Activated T-cell treated with anti-CD3 and anti-CD28 coated beads, Interleukin-2, amount 50 U/mL, for 48 hours (primary cell): ENCODE measurements around the gene KSR1.
"Not testable (repeated sequence)": the region's sequence is repeated elsewhere in the genome, so short reads cannot be mapped to it uniquely, and the experiment has no call there.

Source experiments
- DNase-seq, 2 experiments: peaks; one replicate each; pipeline ENCODE4 v3.0.0-alpha.2; 2020

The KSR1 gene

DNA sequence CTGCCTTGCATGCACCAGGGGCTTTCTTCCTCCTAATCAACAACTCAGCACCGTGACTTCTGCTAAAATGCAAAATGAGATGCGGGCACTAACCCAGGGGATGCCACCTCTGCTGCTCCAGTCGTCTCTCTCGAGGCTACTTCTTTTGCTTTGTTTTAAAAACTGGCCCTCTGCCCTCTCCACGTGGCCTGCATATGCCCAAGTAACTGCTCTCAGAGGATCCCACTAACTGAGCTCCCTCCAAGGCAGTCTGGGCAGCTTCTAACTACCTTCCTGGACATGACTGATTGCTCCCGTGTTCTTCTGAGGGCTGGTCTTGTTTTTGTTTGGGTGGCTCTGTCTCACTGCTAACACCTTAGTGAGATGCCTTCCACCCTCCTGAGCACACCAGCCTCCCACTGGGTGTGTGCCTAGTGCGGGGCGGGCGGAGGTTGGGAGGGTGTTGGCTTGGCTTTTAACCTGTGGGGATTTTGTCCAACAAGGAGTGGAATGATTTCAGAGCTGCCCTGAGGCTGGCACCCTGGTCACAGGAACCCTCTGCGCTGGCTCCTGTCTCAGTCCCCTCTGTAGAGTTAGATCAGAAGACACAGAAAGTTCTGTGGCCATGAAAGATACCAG, 165.8 kb downstream of the KSR1 start:
- DNase-seq: no peak

DNA sequence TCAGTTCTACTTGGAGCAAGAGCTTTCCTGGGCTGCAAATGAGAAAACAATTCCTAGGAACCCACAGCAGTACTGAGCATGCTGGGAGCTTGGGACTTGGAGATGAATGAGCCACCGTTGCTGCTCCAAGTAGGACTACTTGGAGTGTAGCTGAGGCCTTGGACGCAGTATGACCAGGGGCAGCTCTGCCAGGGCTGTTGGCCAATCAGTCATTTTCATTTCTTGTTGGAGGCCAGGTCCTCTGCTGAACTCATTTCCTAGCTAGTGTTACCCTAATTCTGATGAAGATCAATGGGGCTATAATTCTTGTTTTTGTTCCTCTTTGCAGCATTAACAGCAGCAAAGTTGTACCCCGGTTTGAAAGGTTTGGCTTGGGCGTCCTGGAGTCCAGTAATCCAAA, 166.7 kb downstream of the KSR1 start:
- DNase-seq: no peak

DNA sequence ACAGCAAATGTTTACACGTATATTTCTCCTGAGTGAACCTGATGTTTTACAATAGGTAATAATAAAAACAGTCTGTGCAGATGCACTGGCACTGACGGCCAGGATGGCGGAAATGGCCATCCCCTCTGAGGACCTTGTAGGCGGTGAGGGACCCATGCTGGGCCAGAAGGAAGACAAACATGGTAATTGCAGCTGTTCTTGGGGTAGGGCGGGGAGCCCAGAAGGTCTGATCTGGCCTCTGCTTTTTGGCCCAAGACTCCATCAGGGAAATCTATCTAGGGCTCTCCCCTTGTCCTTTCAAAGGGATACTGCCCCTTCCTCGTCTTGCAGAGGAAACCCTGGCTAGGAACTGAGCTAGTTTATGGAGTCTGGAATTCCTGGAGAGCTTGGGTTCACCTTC, 167.4 kb downstream of the KSR1 start:
- no peak for DNase-seq

DNA sequence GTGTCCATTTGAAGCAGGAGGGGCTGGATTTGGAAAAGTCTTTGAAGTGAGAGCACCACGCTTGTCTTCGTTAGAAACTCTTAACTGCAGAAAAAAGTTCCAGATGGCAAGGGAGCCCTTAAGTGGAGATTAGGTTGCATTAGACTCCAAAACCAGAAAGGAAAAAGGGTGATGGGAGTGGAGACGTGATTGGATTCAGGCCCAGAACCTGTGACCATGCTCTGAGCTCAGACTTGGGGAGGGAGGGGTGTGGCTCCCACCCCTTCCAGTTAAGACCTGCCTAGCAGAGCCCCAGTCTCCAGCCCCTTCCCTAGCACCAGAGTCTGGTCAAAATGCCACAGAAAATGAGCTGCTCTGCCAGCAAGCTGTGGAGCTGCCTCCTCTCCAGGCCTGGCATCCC, 168.3 kb downstream of the KSR1 start:
- DNase-seq: no peak

DNA sequence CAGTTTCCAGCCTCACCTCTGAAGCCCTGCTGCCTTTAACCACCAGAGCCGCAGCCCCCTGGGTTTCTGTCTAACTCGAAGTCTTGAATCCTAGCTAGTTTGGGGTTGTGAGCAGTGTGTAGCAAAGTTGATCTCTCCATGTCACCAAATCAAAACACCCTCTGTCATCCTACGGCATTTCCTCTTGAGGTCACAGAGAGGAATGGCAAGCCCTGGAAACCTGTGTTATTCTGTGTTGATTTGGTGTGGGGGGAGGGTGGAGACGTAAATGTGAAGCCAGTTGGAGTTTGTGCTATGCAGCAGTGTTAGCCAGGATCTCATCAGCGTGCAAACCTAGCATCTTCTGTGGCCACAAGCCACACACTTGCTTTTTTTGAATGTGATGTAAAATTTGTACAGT, 169.6 kb downstream of the KSR1 start:
- DNase-seq: no peak

DNA sequence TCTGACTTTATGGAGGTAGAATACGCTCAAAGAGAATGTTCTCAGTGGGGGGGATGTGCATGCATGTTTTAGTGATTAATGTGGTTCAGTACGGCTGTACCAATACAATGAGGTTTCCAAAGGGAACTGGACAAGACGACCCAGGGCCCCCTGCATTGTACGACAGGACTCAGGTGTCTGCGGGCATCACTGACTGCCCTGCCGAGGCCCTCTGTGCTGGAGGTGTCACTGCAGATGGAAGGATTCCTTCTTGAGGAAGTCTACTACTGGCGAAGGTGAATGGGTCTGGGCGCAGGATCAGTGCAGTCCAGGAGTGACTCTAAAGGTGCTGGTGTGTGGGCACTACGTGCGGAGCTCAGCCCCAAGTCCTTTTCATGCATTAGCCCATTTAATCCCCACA, 171.3 kb downstream of the KSR1 start:
- DNase-seq: no peak

DNA sequence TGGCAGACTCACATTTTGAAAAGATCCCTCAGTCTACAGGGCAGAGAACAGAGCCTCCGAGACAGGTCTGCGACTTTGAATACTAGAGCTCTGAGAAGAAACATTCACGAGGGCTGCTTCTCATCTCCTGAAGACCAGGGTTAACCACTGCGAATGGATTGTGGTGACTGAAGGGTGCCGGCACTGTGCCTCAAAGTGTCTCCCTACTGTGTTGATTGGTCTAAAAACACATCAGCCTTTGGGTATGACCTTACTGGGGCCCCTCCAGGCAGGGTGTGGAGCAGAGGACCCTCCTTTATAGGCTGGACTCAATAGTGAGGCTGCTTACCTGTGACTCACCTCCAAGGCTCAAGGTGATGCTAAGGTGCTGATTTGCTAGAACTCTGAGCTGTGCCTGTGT, 172.1 kb downstream of the KSR1 start:
- DNase-seq: peak in 1 of 2 experiments; percentile 28

DNA sequence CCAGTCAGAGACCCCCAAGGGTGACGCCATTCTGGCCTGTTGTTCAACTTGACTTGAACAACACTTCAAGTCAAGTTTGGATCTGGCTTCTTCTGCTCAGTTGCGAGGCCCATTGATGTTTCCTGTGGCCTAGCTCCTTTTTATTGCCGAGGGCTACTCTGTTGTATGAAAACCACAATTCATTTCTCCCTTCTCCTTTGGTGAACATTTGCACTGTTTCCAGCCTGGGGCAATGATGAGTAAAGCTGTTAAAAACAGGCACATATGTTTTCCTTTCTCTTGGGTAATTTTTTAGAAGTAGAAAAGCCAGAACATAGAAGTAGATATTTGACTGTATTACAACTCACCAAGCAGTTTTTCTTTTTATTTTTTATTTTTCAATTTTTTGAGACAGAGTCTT, 173.0 kb downstream of the KSR1 start:
- not testable (repeated sequence) for DNase-seq

DNA sequence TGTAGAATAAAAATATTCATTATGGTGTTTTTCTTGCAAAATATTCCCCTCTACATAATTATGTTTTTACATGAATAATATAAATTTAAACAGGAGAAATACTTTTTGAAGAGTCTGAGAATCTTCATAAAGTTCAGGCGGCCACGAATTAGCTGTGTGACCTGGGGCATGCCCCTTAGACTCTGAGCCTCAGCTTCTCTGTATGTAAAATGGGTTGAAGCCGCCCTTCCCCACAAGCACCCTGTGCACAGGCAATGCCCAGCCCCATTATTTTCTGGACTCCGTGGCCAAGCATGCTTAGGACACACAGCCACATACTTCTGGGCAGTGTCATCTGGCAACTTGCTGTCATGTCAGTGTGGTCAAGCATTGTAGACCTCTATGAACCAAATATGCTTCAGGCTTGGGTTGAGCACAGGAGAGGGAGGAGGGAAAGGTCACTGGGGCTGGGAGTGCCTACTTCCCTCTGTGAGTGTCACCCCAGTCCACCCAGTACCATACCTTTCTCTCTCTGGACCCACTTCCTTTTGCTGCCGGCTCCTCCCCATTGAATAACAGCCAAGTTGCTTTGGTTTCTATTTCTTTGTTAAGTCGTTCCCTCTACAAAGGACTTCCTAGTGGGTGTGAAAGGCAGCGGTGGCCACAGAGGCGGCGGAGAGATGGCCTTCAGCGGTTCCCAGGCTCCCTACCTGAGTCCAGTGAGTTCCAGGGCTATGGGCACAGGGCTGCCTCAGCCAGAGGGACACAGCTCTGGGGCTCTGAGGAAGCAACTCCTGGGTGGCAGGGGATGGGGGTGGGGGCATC, 174.6 kb downstream of the KSR1 start, which contains the start of gene LGALS9:
Gene LGALS9 (plus strand): TSS at position 582 of the 804 bp plus-strand sequence. CDS start 78 bp downstream, at position 660.
- peak in 1 of 2 experiments; percentile 41 for DNase-seq

DNA sequence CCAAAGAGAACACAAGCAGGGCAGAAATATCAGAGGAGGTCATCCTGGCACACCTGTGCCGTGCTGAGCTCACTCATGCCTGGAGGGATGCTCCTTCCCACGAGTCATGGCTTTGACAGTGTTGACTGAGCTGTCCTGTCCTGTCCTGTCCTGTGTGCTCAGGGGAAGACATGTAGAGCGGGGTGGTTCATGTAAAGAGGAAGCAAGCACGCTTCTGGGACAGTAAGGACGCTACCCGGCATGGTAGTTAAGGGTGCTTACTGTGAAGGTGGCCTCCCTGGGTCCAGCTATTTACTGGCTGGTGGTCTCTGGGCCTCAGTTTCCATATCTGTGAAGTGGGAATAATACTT, 175.1 kb downstream of the KSR1 start:
- DNase-seq: peak in 1 of 2 experiments; percentile 44

DNA sequence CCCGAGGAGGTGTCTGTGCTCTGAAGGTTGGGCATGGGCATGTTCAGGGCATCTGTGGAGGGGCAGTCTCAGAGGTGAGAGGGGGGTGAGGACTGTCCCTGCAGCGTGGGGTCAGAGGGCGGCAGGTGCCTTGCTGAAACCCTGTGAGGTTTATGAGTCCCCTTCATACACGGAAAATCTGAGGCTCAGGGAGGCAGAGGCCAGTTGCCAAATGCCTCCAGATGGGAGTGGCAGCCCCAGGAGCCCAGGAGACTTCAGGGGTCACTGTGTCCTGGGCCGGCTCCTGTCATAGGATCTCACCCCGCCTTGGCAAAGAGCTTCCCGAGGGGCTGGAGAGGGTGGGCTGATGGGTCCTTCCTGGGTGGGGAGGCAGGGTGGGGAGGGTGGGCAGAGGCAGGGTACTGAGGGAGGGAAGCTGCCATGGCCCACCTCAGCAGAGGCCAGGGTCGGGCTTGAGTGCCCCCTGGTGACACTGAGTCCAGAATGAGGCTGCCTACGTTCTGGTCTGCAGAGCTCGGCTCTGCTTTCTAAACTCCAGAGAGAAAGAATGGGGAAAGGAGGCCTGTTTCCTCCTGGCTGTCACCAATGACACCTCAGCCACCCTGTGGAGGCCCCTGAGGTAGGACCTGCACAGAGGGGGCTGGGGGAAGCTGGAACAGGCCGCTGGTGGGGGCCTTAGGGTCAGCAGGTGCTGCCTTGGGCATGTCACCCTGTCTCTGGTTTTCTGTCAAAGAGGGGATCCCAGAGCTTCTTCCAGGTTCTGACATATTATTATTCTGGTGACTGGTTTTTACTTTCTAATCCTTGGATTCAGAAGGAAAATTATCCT, 175.9 kb downstream of the KSR1 start:
- no peak for DNase-seq

DNA sequence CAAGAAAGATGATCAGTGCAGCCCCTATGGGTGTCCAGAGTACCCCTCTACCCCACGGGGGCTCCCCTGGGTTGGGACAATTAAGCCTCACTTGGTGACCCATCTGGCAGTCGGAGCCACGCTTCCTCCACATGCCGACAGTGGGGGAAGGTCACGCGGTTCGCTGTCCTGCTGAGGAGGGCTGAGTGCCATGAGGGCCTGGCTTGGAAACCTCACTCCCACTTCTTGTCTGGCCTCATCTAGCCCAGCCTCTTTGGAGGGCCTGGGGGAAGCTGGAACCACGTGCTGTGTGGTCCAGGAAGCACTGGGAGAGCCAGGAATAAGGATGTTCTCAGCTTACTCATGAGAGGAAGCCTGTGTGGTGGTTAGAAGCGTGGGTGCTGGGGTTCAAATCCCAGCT, 176.5 kb downstream of the KSR1 start:
- not testable (repeated sequence) for DNase-seq

DNA sequence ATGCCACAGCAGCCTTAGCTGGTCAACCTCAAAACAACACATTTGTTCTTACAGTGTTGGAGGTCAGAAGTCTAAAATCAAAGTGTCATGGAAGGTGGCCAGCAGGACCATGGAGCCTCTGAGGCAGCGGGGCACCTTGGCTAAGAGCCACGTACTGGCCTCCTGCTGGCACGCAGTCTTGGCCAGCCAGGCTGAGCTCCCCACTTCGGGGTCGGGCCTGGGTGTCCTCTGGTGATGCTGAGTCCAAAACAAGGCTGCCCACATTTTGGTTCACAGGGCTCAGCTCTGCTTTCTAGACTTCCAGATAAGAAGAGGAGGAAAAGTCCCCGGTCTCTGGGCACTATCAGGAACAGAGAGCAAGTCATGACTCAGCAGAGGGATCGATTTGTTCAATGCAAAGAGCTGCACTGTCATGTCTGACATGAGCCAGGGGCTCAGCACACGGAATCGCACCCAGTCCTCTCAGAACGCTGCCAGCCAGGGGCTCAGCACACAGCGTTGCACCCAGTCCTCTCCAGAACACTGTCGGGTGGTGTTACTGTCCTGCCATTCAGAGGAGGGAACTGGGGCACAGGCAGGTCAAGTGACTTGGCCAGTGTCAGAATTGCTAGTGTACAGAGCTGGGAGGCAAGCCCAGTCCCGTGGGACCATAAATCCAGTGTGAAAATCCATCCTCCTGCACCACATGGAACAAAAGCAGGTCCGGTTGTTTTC, 177.2 kb downstream of the KSR1 start:
- no peak for DNase-seq

DNA sequence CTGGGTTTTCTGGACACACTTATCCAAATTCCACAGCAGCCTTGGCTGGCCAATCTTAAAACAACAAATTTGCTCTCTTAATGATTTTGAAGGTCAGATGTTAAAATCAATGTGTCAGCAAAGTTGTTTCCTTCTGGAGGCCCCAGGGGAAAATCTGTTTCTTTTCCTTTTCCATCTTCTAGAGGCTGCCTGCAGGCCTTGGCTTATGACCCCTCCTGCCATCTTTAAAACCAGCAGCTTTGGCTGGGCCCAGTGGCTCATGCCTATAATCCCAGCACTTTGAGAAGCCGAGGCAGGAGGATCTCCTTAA, 177.7 kb downstream of the KSR1 start:
- DNase-seq: no peak

DNA sequence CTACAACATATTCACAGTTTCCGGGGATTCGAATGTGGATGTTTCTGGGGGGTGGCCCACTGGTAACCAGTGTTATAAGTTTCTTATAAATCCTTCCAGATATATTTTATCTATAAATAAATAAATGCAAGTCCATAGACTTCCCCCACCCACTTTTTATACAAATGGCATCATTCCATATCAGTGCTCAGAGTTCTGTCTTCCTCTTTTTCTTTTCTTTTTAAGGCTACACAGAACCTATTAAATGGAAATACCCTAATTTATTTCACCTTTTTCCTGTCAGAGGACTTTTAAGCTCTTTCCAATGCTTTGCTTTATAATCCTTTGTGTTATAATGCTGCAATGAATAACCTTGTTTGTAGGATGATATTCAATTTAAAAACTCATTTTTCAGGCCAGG, 178.5 kb downstream of the KSR1 start:
- DNase-seq: no peak

DNA sequence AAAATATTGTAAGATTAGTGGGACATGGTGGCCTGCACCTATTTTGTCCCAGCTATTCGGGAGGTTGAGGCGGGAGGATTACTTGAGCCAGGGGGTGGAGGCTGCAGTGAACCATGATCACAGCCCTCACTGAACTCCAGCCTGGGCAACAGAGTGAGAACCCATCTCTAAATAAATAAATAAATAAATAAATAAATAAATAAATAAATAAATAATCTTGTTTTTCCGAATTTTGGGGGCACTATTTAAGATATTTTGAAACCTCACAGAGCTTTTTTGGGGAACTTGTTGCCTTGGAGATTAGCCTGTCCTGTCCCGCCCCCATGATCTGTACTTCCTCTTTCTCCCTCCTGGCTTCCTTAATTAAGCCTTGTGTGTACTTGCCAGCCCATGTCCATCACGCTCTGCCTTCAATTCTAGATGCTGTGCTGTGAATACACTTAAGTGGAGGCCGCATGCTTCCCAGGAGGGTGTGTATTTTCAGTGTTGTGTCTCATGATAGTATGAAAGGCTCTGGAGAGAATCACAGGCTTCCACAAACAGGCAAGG, 179.1 kb downstream of the KSR1 start:
- no peak for DNase-seq

DNA sequence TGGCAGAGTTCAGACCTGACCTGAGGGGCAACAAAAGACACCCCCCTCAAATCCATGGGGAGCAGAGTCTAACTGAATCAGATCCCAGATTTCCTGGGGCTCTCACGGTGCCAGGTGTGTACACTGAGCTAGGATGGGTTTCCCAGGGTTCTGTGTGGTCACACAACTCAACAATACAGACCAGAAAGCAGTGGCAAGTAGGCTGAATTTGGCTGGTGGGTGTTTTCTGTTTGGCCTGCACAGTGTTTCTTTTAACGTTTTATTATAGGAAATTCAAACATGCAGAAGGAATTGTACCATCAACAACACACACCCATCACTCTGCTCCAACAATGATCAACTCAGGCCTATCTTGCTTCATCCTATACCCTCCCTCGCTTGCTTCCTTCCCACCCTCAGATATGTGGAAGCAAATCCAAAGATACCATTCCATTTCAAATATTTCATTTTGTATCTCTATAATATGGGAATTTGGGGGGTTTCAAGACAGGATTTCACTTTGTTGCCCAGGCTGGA, 179.8 kb downstream of the KSR1 start:
- not testable (repeated sequence) for DNase-seq

DNA sequence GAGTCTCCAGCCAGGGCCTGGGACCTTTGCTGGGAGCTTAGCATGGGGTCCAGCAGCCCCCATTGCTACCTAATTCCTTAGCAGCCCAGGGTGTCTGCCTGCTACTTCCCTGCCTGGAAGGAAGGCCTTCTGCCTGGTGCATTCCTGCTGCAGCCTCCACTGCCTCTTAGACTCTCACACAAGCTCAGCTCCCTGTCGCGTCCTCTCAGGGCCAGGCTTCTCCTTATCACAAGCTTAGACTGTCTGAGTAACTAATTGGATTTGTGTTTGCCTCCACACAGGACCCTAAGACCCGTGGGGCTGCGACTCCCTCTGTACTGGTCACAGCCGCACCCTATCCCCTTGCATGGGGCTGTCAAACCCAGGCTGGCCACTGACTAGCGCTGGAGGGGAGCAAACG, 181.6 kb downstream of the KSR1 start:
- not testable (repeated sequence) for DNase-seq

DNA sequence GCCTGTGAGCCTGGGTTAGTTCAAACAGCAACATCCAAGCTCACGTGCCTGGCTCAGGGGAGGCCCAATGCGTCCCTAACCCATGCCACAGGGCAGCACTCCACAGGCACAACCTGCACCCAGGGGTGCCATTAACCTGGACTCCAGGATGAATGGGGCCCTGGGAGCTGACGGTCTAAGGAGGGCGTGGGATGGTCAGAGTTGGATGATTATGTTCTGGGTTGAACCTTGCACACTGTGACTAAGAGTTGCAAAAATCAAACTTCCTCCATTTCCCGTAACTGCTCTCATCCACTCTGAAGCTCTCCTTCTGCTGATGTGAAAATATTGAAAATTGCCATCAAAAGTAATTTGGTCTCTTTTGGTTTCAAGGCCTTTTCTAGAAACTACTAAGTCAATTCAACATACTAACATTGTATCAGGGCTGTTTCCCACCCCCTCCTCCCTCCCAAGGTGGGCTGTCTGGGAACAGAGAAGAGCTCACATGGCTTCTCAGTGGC, 182.2 kb downstream of the KSR1 start:
- not testable (repeated sequence) for DNase-seq

DNA sequence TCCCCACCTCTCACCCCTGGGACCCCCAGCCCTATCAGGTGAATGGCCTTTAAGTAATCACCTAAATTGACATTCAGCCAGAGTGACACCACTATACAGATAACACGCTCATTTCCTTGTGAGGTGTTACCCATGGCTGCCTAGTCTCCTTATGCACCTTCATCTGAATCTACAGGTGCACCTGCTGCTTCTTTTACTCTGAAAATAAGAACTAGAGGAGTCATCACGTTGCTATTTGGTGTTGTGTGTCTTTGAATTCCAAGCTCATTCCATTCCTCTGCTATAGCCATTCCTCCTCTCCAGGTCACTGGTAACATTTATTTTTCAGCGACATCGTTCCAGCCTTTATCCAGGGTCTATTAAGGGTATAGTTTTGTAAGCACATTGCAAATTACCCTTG, 184.5 kb downstream of the KSR1 start:
- DNase-seq: no peak

DNA sequence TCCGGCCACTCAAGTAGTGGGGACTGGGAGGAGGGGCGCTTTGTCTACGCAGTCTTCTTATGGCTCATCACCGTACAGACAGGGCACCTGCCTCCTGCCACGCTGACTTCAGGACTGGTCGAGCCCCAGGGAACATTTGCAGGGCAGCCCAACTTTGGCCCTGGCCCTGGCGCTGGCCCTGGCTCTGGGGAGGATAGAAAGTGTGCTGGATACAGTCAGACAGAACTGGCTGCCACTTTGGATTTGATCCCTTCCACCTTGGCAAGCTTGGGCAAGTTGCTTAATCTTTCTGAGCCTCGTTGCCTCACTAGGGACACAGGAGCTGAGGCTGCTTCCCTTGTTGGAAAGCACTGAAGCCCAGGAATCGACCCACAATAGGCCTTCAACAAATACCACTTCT, 188.3 kb downstream of the KSR1 start:
- no peak for DNase-seq

DNA sequence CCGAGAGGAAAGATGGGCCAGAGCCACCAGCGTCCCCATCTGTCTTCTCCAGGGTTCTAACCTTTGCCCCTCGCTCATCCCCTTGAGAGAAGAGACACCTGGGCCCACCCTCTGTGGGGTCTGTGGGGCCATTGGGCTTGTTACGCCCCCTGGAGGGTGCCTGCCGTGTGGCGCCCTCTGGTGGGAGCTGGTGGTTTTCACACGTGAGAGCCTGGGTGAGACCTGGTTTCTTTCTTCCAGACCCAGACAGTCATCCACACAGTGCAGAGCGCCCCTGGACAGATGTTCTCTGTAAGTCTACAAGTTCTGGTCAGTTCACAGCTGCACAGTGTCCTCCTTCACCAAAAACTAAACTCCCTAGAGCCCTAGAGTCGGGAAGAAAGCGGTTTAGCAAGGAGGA, 189.4 kb downstream of the KSR1 start:
- not testable (repeated sequence) for DNase-seq
